Activated T-helper 1 cell treated with anti-CD3 and anti-CD28 coated beads, Interleukin-12 subunit alpha, Interleukin-12 subunit beta, Interleukin-2, Interleukin-4 antibody, amounts not matched to agents 30 ng/mL and 10 ng/mL and 1 ng/mL, durations not matched to agents 14 hours and 24 hours and 36 hours (primary cell): Measurements from ENCODE around the gene FADS2. TPM values are rescaled to one million over a fixed set of nuclear protein-coding genes. Genes with fewer than 3 reads are reported as not detected.

ENCODE experiments used
- DNase-seq: peaks from one replicate; pipeline ENCODE4 v3.0.0; 2021; ENCODE audit warnings: low spot score
- H3K27ac Mint-ChIP-seq: one replicate; pipeline ENCODE4 v1.8.0; 2021; ENCODE audit warnings: mild to moderate bottlenecking, mixed read lengths
- H3K27me3 Mint-ChIP-seq: one replicate; pipeline ENCODE4 v1.8.0; 2022; ENCODE audit warnings: mild to moderate bottlenecking, moderate library complexity, mixed read lengths; ENCODE audit not compliant: insufficient read depth
- H3K36me3 Mint-ChIP-seq: one replicate; pipeline ENCODE4 v1.8.0; 2021; ENCODE audit warnings: low read depth, mixed read lengths
- H3K4me1 Mint-ChIP-seq: one replicate; pipeline ENCODE4 v1.8.0; 2021; ENCODE audit warnings: low read depth, mixed read lengths
- H3K4me3 Mint-ChIP-seq: one replicate; pipeline ENCODE4 v1.8.0; 2021; ENCODE audit warnings: mild to moderate bottlenecking, moderate library complexity, mixed read lengths
- H3K9me3 Mint-ChIP-seq: one replicate; pipeline ENCODE4 v1.8.0; 2021; ENCODE audit warnings: mixed read lengths
- intact Hi-C: fragments of 100-400 bp; cut with micrococcal nuclease; formaldehyde crosslinking; loops from one replicate; pipeline ENCODE4 v1.15.1; 2024
- total RNA-seq: library from RNA; stranded (reverse); gene quantifications from 2 replicates; pipeline ENCODE4 v1.2.3, GENCODE V29; 2022

The FADS2 gene
- total RNA-seq, 1 donor from 2014 or later: 250 TPM

DNA sequence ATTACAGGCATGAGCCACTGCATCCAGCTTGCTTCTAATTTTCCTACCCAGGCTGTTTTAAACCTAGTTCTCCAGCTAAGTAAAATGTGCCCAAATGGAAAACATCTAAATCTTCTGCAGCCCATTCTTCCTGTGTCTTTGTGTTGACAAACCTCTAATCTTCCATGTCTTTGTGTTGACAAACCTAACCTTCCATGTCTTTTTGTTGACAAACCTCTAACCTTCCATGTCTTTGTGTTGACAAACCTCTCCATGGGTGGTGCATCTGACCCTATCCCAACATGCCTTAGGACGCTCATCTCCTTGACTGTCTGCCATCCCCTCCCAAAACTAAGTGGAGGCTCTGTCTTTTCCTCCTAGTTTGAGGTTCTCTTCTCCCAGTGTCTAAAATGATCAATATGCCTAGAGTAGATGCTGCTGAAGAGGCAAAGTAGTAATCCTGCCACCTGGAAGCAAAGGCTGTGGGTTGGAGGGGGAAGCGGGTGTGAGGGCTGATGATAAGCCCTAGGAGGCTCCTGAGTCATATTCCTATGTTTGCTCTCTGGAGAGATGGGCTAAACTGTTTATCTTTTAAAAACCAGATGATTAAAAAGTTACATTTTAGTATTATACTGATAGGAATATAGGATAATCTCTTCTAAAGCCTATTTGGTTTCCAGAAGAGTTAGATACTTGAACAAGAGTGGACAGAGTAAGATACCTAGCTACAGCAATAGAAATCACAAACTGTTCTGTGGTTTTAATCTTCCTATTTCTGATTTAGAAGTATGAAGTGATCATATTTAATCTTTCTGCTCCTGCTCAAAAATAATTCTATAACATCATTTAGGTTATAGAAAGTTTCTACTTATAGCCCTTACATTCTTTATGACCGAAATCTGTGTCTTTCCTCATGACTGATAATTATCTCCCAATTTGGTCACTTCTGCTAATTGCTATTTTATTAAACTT, 27.5 kb upstream of the FADS2 start:
- Mint-ChIP-seq H3K9me3 (no peaks in the 10 kb centered on the region), H3K4me3 (no peak overlapping the region), H3K36me3 (peaks cover 53% of the 10 kb centered on the region), H3K4me1 (peaks cover 29% of the 10 kb centered on the region), H3K27ac (peak overlapping the region; percentile 36), H3K27me3 (no peaks in the 10 kb centered on the region)
- intact Hi-C loops: no loop called here
- no peak for DNase-seq

- H3K9me3 Mint-ChIP-seq: no peaks in the 10 kb centered on the region
- H3K4me1 Mint-ChIP-seq: peaks cover 16% of the 10 kb centered on the region
- H3K27me3 Mint-ChIP-seq: no peaks in the 10 kb centered on the region
- peaks cover 56% of the 10 kb centered on the region for H3K36me3 Mint-ChIP-seq
- H3K4me3 Mint-ChIP-seq: no peak overlapping the region
- H3K27ac Mint-ChIP-seq: no peak overlapping the region
- DNase-seq: no peak
- intact Hi-C loops: no loop called here
These were observed 25.5 kb upstream of the FADS2 start for GRCh38 chr11:61802605-61803004.

GRCh38 chr11:61803889-61804647, 24.0 kb upstream of the FADS2 start:
- H3K4me3 Mint-ChIP-seq: no peak overlapping the region
- H3K27me3 Mint-ChIP-seq: no peaks in the 10 kb centered on the region
- peaks cover 59% of the 10 kb centered on the region for H3K36me3 Mint-ChIP-seq
- intact Hi-C loops: no loop called here
- H3K27ac Mint-ChIP-seq: no peak overlapping the region
- no peak for DNase-seq
- H3K9me3 Mint-ChIP-seq: no peaks in the 10 kb centered on the region
- H3K4me1 Mint-ChIP-seq: peaks cover 5% of the 10 kb centered on the region

GRCh38 chr11:61805146-61805545, 23.0 kb upstream of the FADS2 start:
- Mint-ChIP-seq H3K27ac (peak overlapping the region; percentile 32), H3K9me3 (no peaks in the 10 kb centered on the region), H3K36me3 (peaks cover 62% of the 10 kb centered on the region), H3K4me1 (peaks cover 5% of the 10 kb centered on the region), H3K27me3 (no peaks in the 10 kb centered on the region), H3K4me3 (no peak overlapping the region)
- no peak for DNase-seq
- intact Hi-C loops: no loop called here

- Mint-ChIP-seq H3K27me3 (no peaks in the 10 kb centered on the region), H3K36me3 (peaks cover 62% of the 10 kb centered on the region), H3K4me3 (no peak overlapping the region), H3K9me3 (no peaks in the 10 kb centered on the region), H3K27ac (no peak overlapping the region), H3K4me1 (peaks cover 5% of the 10 kb centered on the region)
- intact Hi-C loops: no loop called here
- no peak for DNase-seq
These were observed 21.3 kb upstream of the FADS2 start for GRCh38 chr11:61806785-61807184.

DNA sequence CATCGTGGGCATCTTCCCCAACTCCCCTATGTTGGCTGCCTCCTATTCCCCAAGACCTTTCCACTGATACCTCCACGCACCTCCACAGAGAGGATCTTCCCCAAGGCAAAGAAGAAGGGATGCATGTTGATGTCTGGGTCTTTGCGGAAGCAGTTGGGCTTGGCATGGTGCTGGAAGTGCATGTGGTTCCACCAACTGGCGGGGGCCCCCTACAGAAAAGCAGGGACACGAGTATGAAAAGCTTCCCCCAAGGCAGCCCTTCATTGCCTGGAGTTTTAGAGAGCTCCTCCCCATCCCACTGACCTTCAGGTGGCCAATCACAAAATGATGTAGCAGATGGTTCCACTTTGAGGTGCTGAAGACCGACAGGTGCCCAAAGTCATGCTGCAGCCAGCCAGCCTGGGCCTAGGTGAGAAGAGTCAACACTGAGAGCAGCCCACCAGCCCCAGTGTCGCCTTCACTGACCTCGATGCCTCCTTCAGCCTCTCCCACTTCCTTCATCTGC, 17.4 kb upstream of the FADS2 start:
- peaks cover 59% of the 10 kb centered on the region for H3K36me3 Mint-ChIP-seq
- DNase-seq: no peak
- intact Hi-C loops: no loop called here
- H3K4me3 Mint-ChIP-seq: no peak overlapping the region
- H3K9me3 Mint-ChIP-seq: no peaks in the 10 kb centered on the region
- H3K27me3 Mint-ChIP-seq: no peaks in the 10 kb centered on the region
- peaks cover 29% of the 10 kb centered on the region for H3K4me1 Mint-ChIP-seq
- no peak overlapping the region for H3K27ac Mint-ChIP-seq

DNA sequence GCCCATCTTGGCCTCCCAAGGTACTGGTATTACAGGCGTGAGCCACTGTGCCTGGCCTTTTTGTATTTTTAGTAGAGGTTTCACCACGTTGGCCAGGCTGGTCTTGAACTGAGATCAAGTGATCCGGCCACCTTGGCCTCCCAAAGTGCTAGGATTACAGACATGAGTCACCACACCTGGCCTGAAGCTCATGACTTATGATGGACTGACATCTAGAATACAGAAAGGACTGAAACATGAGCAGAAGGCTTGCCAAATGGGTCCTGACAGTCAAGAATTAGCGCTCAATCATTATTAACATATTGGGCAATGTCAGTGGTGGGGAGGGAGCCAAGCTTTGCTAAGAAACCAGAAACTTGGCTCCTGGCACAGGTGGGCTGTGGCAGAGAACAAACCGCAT, 16.3 kb upstream of the FADS2 start:
- intact Hi-C loops: no loop called here
- Mint-ChIP-seq H3K36me3 (peaks cover 53% of the 10 kb centered on the region), H3K9me3 (no peaks in the 10 kb centered on the region), H3K4me3 (no peak overlapping the region), H3K27me3 (no peaks in the 10 kb centered on the region), H3K4me1 (peaks cover 29% of the 10 kb centered on the region), H3K27ac (peak overlapping the region; percentile 23)
- no peak for DNase-seq

DNA sequence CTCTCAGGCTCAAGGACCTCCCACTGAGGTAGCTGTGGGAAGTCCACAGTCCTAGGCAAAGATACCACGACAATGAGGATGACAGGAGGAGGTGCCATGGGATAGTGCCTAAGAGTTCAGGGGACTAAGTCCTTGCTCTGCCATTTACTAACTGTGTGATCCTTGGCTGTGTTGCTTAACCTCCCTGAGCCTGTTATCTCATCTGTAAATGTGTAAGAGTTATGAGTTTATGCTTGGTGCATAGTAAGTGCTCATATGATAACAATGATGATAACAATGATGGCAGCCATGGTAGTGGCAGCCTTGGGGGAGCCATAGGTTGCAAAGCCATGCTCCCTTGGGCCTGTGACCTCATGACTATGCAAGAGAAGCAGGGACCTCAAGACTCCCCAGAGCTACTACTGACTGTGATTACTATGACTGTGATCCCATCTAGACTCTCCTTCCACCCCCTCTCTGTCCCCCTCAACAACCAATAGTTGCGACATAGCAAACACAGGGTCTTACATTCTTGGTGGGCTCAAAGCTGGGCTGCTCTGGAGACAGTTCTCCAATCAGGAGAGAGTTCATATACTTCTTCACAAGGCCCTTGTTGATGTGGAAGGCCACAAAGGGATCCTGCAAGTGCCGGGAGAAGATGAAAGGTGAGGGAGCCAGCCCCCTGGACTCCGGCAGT, 15.2 kb upstream of the FADS2 start:
- intact Hi-C loops: no loop called here
- Mint-ChIP-seq H3K27me3 (no peaks in the 10 kb centered on the region), H3K27ac (no peak overlapping the region), H3K9me3 (no peaks in the 10 kb centered on the region), H3K4me1 (peaks cover 24% of the 10 kb centered on the region), H3K4me3 (no peak overlapping the region), H3K36me3 (peaks cover 44% of the 10 kb centered on the region)
- DNase-seq: no peak

- intact Hi-C loops: no loop called here
- no peaks in the 10 kb centered on the region for H3K27me3 Mint-ChIP-seq
- peaks cover 24% of the 10 kb centered on the region for H3K4me1 Mint-ChIP-seq
- no peaks in the 10 kb centered on the region for H3K9me3 Mint-ChIP-seq
- H3K4me3 Mint-ChIP-seq: peak overlapping the region; percentile 95
- DNase-seq: peak; percentile 22
- peaks cover 37% of the 10 kb centered on the region for H3K36me3 Mint-ChIP-seq
- H3K27ac Mint-ChIP-seq: peak overlapping the region; percentile 93
These were observed 13.7 kb upstream of the FADS2 start for GRCh38 chr11:61814247-61814957.

DNA sequence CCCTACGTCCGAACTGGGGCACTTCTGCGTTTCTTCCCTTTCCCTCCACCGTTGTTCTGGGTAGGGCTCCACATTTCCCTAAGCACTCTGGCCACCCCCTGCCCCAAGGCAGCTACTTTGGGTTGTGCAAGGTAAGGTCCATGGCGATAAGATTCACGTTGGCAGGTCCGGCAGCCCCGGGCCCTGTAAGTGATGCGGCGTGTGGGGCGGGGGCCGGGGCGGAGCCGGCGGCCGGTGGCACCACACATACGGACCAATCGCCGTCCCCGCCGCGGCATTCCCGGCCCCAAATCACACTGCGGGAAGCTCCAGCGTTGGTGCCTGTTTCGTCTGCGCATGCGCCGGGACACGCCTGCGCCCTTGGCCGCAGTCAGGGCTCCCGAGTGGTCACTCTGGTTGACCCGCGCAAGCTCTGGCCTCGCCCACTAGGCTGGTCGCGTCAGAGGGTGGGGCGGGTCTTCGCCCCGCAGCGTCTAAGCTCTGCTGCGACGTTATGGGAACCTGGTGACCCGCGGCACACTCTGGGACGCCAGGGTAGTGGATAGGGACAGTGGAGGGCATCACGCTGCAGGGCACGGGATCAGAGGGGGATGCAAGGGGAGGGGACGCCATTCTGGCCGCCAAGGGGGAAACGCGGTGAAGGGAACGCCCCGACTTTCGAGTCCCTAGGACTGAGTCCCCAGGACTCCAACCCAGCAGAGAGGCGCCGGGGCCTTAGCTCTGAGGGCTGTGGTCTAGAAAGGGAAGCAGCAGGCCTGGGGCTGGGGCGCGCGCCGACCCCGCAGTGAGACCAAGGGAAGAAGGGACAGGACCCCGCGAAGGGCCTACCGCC, 12.9 kb upstream of the FADS2 start:
- intact Hi-C loops: loop anchor here (1.0 to 5.0 kb wide), 5 partner anchors 18 to 838 kb away; partner anchors contain the start of genes FEN1, FTH1, LRRC10B and TMEM258
- peaks cover 24% of the 10 kb centered on the region for H3K4me1 Mint-ChIP-seq
- H3K4me3 Mint-ChIP-seq: peak overlapping the region; percentile 95
- peak; percentile 79 for DNase-seq
- H3K36me3 Mint-ChIP-seq: peaks cover 31% of the 10 kb centered on the region
- no peaks in the 10 kb centered on the region for H3K27me3 Mint-ChIP-seq
- no peaks in the 10 kb centered on the region for H3K9me3 Mint-ChIP-seq
- peak overlapping the region; percentile 93 for H3K27ac Mint-ChIP-seq

- no peaks in the 10 kb centered on the region for H3K9me3 Mint-ChIP-seq
- peak overlapping the region; percentile 95 for H3K4me3 Mint-ChIP-seq
- DNase-seq: peak; percentile 58
- peaks cover 24% of the 10 kb centered on the region for H3K4me1 Mint-ChIP-seq
- H3K27me3 Mint-ChIP-seq: no peaks in the 10 kb centered on the region
- H3K27ac Mint-ChIP-seq: peak overlapping the region; percentile 97
- H3K36me3 Mint-ChIP-seq: peaks cover 27% of the 10 kb centered on the region
- intact Hi-C loops: loop anchor here (1.0 to 5.0 kb wide), 6 partner anchors 18 to 839 kb away; partner anchors contain the start of genes FEN1, FTH1, LRRC10B and TMEM258
These were observed 12.0 kb upstream of the FADS2 start for GRCh38 chr11:61815790-61816735.
